Measurements from ENCODE around the gene SLC30A2. TPM values are rescaled to one million over a fixed set of nuclear protein-coding genes. Genes with fewer than 3 reads are reported as not detected.

Gene SLC30A2
- total and polyA plus RNA-seq, 10 of the 15 experiments (the other 5 are each of a cell fraction or from before 2014, with no cell fraction given) = 0.13 TPM; not detected in 9

DNA sequence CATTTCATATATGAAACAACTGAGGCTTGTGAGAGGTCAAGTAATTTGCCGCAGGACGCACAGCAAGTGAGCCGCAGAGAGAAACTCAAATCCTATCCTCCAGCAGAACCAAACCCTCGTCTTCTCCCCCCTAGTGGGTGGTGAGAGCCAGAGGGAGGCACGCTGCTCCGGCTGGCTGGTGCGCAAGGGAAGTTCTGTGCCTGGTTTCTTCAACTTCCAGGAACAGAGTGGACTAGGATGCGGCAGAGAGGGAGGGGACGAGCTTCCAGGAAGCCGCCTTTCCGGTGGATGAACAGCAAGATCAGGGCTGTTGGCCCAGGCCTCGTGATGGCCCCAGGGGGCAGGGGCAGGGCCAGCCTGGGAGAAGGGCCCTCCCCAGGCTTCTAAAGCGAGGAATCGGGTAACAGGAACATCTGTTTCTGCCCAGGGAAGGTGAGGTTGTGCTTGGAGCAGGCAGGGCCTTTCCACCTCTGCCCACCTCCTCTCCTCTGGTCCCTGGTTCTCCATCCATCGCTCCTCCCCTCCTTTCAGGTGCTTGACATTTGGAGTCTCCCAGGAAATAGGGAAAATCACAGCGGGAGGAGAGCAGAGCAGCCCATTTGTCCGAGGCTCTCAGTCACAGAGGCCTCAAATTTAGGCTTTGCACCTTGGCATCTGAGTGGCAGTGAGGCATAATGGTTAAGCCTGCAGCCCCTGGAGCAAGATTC is 48.9 kb upstream of the SLC30A2 start (continued):
- TF ChIP-seq, protein P1, sequence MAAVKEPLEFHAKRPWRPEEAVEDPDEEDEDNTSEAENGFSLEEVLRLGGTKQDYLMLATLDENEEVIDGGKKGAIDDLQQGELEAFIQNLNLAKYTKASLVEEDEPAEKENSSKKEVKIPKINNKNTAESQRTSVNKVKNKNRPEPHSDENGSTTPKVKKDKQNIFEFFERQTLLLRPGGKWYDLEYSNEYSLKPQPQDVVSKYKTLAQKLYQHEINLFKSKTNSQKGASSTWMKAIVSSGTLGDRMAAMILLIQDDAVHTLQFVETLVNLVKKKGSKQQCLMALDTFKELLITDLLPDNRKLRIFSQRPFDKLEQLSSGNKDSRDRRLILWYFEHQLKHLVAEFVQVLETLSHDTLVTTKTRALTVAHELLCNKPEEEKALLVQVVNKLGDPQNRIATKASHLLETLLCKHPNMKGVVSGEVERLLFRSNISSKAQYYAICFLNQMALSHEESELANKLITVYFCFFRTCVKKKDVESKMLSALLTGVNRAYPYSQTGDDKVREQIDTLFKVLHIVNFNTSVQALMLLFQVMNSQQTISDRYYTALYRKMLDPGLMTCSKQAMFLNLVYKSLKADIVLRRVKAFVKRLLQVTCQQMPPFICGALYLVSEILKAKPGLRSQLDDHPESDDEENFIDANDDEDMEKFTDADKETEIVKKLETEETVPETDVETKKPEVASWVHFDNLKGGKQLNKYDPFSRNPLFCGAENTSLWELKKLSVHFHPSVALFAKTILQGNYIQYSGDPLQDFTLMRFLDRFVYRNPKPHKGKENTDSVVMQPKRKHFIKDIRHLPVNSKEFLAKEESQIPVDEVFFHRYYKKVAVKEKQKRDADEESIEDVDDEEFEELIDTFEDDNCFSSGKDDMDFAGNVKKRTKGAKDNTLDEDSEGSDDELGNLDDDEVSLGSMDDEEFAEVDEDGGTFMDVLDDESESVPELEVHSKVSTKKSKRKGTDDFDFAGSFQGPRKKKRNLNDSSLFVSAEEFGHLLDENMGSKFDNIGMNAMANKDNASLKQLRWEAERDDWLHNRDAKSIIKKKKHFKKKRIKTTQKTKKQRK (IDR thresholded peaks at IDR 0.05; ENCODE audit: low read depth, low read length) = no peak

DNA sequence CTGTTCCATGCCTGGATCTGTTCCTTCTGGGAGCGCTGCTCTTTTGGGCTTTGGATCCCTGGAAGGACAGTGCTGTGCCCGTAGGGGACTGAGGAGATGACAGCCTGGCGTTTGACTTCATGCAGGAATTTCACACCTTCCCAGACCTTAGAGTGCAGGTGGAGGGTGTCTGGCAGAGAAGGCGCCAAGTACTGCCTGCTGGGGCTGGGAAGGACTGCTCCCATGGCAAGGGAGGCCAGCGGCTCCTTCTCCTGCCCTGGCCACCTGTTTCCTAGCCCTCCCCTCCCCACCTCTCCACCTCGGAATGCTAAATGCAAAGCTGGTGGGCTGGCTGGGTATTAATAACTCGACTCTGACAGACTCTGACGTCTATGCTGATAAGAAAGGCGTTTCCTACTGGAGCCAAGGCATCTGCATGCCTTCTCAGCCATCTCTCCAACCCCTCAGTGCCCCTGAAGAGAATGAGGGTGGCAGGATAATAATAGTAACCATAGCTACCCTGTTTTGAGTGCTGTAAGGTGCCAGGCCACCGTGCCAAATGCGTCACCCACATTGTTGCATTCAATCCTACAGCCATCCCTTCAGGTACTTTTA is 48.3 kb upstream of the SLC30A2 start:
- ChIA-PET POLR2A (no interaction called here), RAD21 (ENCODE audit: unreplicated experiment) (no interaction called here), SMC1A (ENCODE audit: uncharacterized antibody, unreplicated experiment) (no interaction called here), CTCF (no interaction called here)
- Histone ChIP-seq H3K4me3 (no peak overlapping the region), H3K27ac (ENCODE audit: control insufficient read depth, insufficient read depth) (no peak overlapping the region), H3K27me3 (replicated peaks in 1 of 2; ENCODE audit: control insufficient read depth in 2 of 2, insufficient read depth in 2 of 2, low read length in 1 of 2) (peaks cover 2 to 7% of the 10 kb centered on the region in 2 experiments; a peak in 2 of 4 replicates), H3K9me3 (replicated peaks; ENCODE audit: control insufficient read depth, insufficient read depth, low read length) (no peaks in the 10 kb centered on the region), H3K36me3 (ENCODE audit: control insufficient read depth in 2 of 2, insufficient read depth in 2 of 2, low read length in 1 of 2) (no peaks in the 10 kb centered on the region), H3K79me2 (ENCODE audit: control insufficient read depth, insufficient read depth, low read length) (no peaks in the 10 kb centered on the region), H3K4me2 (ENCODE audit: control insufficient read depth, insufficient read depth) (no peak overlapping the region), H3K4me1 (ENCODE audit: control insufficient read depth, insufficient read depth, low read length) (no peaks in the 10 kb centered on the region), H4K20me1 (ENCODE audit: control insufficient read depth, insufficient read depth) (no peaks in the 10 kb centered on the region), H2AFZ (ENCODE audit: control insufficient read depth, low read depth, low read length) (no peak overlapping the region), H3K9ac (ENCODE audit: control insufficient read depth, insufficient read depth, low read length) (no peak overlapping the region)
- no peak for DNase-seq (ENCODE audit: low read depth, low spot score)
- intact Hi-C loops (cut with micrococcal nuclease; ENCODE audit: unreplicated experiment) = no loop called here
- 2% methylated on average over 11 of the region's 11 CpGs for WGBS (ENCODE audit: insufficient coverage, insufficient replicate concordance, low lambda C conversion rate, missing lambda C conversion rate)
- ATAC-seq = no peak
- FAIRE-seq = no peak
- in situ Hi-C loops (cut with MboI) = no loop called here
- no TSS peak for BruUV-seq (replicated peaks)
- no peak for TF ChIP-seq ZZZ3 (IDR thresholded peaks at IDR 0.05; ENCODE audit: control insufficient read depth, insufficient read length, low read depth)
- no peak for TF ChIP-seq NR2C1 (IDR thresholded peaks at IDR 0.05)
- TF ChIP-seq ZNF207 (IDR thresholded peaks at IDR 0.05; ENCODE audit: borderline replicate concordance) = no peak
- TF ChIP-seq, protein P2, sequence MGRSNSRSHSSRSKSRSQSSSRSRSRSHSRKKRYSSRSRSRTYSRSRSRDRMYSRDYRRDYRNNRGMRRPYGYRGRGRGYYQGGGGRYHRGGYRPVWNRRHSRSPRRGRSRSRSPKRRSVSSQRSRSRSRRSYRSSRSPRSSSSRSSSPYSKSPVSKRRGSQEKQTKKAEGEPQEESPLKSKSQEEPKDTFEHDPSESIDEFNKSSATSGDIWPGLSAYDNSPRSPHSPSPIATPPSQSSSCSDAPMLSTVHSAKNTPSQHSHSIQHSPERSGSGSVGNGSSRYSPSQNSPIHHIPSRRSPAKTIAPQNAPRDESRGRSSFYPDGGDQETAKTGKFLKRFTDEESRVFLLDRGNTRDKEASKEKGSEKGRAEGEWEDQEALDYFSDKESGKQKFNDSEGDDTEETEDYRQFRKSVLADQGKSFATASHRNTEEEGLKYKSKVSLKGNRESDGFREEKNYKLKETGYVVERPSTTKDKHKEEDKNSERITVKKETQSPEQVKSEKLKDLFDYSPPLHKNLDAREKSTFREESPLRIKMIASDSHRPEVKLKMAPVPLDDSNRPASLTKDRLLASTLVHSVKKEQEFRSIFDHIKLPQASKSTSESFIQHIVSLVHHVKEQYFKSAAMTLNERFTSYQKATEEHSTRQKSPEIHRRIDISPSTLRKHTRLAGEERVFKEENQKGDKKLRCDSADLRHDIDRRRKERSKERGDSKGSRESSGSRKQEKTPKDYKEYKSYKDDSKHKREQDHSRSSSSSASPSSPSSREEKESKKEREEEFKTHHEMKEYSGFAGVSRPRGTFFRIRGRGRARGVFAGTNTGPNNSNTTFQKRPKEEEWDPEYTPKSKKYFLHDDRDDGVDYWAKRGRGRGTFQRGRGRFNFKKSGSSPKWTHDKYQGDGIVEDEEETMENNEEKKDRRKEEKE (IDR thresholded peaks at IDR 0.05) = no peak
- TF ChIP-seq HDGF (IDR thresholded peaks at IDR 0.05) = no peak
- no peak for TF ChIP-seq FOXK2 (IDR thresholded peaks at IDR 0.05)
- TF ChIP-seq, protein P3, sequence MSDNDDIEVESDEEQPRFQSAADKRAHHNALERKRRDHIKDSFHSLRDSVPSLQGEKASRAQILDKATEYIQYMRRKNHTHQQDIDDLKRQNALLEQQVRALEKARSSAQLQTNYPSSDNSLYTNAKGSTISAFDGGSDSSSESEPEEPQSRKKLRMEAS (IDR thresholded peaks at IDR 0.05; ENCODE audit: low read depth, low read length) = no peak
- TF ChIP-seq ZNF274 (IDR thresholded peaks at IDR 0.05; ENCODE audit: insufficient read depth, insufficient read length) = no peak
- TF ChIP-seq SUZ12 (IDR thresholded peaks at IDR 0.05; ENCODE audit: unreplicated experiment) = no peak
- TF ChIP-seq, protein P4, sequence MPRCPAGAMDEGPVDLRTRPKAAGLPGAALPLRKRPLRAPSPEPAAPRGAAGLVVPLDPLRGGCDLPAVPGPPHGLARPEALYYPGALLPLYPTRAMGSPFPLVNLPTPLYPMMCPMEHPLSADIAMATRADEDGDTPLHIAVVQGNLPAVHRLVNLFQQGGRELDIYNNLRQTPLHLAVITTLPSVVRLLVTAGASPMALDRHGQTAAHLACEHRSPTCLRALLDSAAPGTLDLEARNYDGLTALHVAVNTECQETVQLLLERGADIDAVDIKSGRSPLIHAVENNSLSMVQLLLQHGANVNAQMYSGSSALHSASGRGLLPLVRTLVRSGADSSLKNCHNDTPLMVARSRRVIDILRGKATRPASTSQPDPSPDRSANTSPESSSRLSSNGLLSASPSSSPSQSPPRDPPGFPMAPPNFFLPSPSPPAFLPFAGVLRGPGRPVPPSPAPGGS (IDR thresholded peaks at IDR 0.05; ENCODE audit: borderline replicate concordance, insufficient read depth, low read depth, low read length, poor library complexity, severe bottlenecking) = no peak
- TF ChIP-seq JUNB (IDR thresholded peaks at IDR 0.05) = no peak
